GM10266 (cell line): ENCODE data around the gene MAFB.

Experiments used
- DNase-seq: peaks from one replicate; pipeline ENCODE4 v3.0.0; 2012; ENCODE audit errors: extremely low spot score
- TF ChIP-seq, protein P1 (sequence below): IDR thresholded peaks from 2 replicates; pipeline ENCODE4 v1.5.1; 2012; ENCODE audit warnings: mild to moderate bottlenecking, low read depth; ENCODE audit not compliant: control insufficient read depth, insufficient read depth; ENCODE audit errors: missing control alignments

Gene MAFB

DNA sequence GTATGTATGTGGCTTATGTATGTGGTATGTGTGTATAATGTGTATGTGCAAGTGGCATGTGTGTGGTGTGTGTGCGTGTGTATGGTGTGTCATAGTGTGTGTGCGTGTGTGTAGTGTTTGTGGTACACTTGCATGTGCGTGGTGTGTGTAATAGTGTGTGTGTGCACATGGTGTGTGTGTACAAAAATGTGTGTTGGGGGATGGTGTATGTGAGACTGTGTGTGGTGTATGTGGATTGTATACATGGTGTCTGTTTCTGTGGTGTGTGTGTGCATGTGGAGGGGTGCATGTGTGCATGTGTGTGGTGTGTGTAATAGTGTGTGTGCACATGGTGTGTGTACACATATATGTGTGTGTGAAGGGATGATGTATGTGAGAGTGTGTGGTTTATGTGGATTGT is 21.5 kb downstream of the MAFB start:
- TF ChIP-seq, protein P1, sequence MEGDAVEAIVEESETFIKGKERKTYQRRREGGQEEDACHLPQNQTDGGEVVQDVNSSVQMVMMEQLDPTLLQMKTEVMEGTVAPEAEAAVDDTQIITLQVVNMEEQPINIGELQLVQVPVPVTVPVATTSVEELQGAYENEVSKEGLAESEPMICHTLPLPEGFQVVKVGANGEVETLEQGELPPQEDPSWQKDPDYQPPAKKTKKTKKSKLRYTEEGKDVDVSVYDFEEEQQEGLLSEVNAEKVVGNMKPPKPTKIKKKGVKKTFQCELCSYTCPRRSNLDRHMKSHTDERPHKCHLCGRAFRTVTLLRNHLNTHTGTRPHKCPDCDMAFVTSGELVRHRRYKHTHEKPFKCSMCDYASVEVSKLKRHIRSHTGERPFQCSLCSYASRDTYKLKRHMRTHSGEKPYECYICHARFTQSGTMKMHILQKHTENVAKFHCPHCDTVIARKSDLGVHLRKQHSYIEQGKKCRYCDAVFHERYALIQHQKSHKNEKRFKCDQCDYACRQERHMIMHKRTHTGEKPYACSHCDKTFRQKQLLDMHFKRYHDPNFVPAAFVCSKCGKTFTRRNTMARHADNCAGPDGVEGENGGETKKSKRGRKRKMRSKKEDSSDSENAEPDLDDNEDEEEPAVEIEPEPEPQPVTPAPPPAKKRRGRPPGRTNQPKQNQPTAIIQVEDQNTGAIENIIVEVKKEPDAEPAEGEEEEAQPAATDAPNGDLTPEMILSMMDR: no peak
- DNase-seq: no peak

DNA sequence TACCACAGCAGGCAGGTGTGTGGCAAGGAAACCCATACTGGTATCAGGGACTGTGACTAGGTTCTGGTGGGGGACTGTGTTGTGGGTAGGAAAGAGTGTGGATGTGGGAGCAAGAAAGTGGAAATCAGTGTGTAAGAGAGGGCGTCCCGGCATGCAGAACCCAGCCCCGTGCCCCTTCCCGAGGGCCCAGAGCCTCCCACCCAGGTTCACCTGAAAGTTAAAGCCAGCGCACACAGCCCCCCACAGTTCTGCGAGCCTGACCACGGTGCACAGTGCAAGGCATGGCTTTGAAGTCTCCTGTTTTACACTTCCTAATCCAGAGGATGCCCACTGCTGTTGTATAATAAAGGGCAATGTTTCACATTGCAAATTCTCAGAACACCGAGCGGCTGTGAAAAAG is 22.7 kb downstream of the MAFB start:
- no peak for DNase-seq

DNA sequence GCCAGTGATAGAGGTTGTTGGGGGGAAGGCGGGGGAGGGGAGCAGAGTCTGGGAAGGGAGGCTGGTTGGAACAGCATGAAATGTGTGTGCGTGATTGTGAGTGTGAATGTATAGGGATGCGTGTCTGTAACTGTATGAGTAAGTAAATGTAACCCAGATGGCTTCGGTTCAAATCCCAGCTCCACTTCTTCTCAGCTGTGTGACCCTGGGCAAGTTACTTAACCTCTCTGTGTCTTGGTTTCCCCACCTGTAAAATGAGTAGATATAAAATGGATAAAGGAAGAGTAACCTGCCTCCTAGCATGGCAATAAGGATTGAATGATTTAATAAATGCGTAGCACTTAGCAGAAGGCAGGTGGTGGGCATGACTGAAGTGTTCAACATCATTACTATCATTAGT is 24.1 kb downstream of the MAFB start:
- no peak for DNase-seq
- TF ChIP-seq, protein P1: no peak

More for the DNA sequence above, 22.7 kb downstream of the MAFB start:
- TF ChIP-seq, protein P1: no peak

DNA sequence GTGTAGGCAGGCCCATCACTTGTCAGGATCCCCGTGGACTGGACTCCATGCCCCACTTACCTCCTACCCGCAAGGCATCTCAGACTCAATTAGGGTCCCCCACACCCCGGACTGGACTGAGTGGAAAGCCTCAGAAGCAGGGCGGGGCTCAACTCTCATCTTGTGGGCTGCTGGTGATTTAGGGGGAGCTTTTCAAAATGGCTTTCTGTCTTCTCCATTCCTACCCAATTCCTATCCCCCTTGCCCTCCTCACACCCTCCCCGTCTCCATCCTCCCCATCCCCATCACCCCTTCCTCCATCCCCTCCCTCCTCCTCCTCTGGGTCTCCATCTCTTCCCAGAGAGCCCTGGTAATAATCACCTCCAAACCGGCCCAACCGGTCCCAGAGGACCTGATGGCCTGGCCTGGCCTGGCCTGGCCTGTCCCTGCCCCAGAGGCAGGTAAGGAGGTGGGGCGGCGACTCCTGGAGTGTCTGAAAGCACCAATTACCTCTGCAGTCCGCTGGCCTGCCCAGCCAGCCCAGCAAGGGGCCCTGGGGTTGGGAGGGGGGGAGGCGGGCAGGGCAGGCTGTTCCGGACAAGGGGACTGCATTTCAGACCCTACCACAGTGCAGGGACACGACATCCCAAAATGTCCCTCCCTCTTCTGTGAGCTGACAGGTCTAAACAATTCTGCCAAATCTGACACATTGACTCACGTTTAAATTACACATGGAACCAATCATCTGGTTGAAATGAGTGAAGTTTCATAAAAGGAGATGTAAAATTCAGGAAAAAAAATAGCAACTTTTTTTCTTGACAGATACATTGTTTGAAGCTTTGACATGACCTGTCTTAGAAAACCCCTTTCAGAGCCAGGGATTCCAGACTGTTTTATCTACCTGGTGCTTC is 24.8 kb downstream of the MAFB start:
- DNase-seq: no peak
- TF ChIP-seq, protein P1: no peak

DNA sequence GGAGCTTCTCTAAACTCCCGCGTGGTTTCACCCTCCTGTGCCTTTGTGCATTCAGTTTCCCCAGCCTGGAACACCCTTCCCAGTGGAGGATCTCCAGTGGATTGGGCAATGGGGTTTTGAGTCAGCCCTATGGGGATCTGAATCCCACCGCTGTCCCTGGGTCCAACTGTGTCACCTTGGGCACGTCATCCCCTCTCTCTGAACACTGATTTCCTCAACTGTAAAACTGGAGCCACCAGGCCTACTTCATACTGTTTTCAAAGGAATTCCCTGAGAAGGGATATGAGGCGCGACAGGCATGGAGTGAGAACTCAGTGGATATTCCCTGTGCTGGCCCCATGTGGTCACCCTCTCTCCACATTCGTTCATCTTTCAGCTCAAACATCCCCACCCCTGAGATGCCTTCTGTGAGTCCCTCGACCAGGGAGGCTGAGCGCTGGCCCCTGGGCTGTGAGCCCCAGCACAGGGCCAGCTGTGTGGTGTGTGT is 25.7 kb downstream of the MAFB start:
- TF ChIP-seq, protein P1: no peak

DNA sequence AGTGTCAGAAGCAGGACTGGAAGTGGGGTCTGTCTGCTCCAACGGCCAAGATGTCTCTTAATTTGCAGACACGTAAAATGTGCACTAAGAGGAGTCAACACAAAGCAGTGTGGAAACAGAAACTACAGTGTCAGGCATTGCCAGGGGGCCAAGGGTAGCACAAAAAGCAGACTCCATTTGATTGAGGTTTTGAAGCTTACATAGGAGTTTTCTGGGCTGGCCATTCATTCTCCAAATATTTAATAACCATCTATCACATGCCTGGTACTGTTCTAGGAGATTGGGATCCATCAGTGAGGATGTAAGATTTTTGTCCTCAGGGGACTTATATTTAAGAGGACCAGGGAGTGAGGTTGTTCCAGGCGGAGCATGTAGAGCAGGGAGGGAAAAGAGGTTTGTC is 29.5 kb downstream of the MAFB start:
- DNase-seq: no peak
- TF ChIP-seq, protein P1: no peak

More for the DNA sequence above, 25.7 kb downstream of the MAFB start:
- no peak for DNase-seq

DNA sequence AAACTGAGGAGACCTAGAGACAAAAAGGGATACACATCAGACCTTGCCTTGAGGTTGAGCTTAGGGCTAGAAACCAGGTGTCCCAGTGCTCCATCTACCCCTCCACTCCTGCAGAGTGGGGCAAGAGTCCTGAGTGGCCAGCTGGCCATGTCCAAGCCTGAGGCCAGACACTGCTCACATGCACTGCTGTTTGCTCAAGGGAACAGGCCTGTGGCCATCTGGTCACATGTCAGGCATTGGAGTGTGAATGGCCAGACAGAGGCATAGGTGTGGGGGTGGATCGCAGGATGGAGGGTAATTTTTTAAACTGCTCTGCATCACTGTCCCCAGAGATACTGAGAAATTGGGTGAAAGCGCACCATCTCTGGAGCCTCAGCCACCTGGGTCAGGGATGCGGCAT is 30.5 kb downstream of the MAFB start:
- DNase-seq: no peak
- TF ChIP-seq, protein P1: no peak
